ENCODE measurements around the gene TEAD2. TPM values are rescaled to one million over a fixed set of nuclear protein-coding genes. Genes with fewer than 3 reads are reported as not detected.

The TEAD2 gene
- total and polyA plus RNA-seq, 10 donors, result 5.8 to 24.7 (median 14.4) TPM

- H3K36me3 ChIP-seq, result no peaks in the 10 kb centered on the region
- peaks cover 0 to 44% (median 13%) of the 10 kb centered on the region in 6 donors for H3K4me1 ChIP-seq
- TF ChIP-seq POLR2AphosphoS5 (IDR thresholded peaks at IDR 0.05) (no peak), POLR2A (IDR thresholded peaks at IDR 0.05) (no peak), CTCF (IDR thresholded peaks at IDR 0.05 in 8 of 11, conservative IDR thresholded peaks at IDR 0.05 in 3 of 11) (no peak)
- WGBS, 5 donors, result 75 to 84% (median 78%) methylated on average over 26 of the region's 26 CpGs
- no peak for DNase-seq
- no peak overlapping the region for H3K4me3 ChIP-seq
- no peaks in the 10 kb centered on the region for H3K9me3 ChIP-seq
- H3K27me3 ChIP-seq (replicated peaks in 1 of 7), result peaks cover 0 to 19% (median 0%) of the 10 kb centered on the region in 7 donors
- intact Hi-C loops (cut with DNase I; ENCODE audit: low total_unique reads), result no loop called here
- peak overlapping the region in 5 of 8 donors; percentile 36 to 71 (median 60) for H3K27ac ChIP-seq
Measured at GRCh38 chr19:49390131-49390928, 28.1 kb upstream of the TEAD2 start.

GRCh38 chr19:49389406-49389805 is 27.2 kb upstream of the TEAD2 start:
- peaks cover 0 to 44% (median 13%) of the 10 kb centered on the region in 6 donors for H3K4me1 ChIP-seq
- no peak for DNase-seq
- intact Hi-C loops (cut with DNase I; ENCODE audit: low total_unique reads), result no loop called here
- H3K4me3 ChIP-seq, result no peak overlapping the region
- no peaks in the 10 kb centered on the region for H3K36me3 ChIP-seq
- TF ChIP-seq POLR2AphosphoS5 (IDR thresholded peaks at IDR 0.05), result no peak
- no peak for TF ChIP-seq CTCF (IDR thresholded peaks at IDR 0.05 in 8 of 11, conservative IDR thresholded peaks at IDR 0.05 in 3 of 11)
- TF ChIP-seq POLR2A (IDR thresholded peaks at IDR 0.05), result no peak
- H3K9me3 ChIP-seq, result no peaks in the 10 kb centered on the region
- WGBS, 5 donors, result 91 to 95% (median 92%) methylated on average over 15 to 20 of the region's 20 CpGs
- H3K27ac ChIP-seq, result no peak overlapping the region
- peaks cover 0 to 14% (median 0%) of the 10 kb centered on the region in 7 donors for H3K27me3 ChIP-seq (replicated peaks in 1 of 7)

- TF ChIP-seq POLR2A (IDR thresholded peaks at IDR 0.05) (no peak), CTCF (IDR thresholded peaks at IDR 0.05 in 8 of 11, conservative IDR thresholded peaks at IDR 0.05 in 3 of 11) (no peak), POLR2AphosphoS5 (IDR thresholded peaks at IDR 0.05) (peak; percentile 47 to 80 (median 77))
- H3K9me3 ChIP-seq, result peaks cover 0 to 5% (median under 1%) of the 10 kb centered on the region in 8 donors
- peak; percentile 95 for DNase-seq
- H3K36me3 ChIP-seq, result no peaks in the 10 kb centered on the region
- H3K27me3 ChIP-seq (replicated peaks in 1 of 7), result peaks cover 0 to 7% (median 0%) of the 10 kb centered on the region in 7 donors
- WGBS, 5 donors, result 31 to 59% (median 50%) methylated on average over 10 to 40 of the region's 40 CpGs
- peaks cover 0 to 44% (median 13%) of the 10 kb centered on the region in 6 donors for H3K4me1 ChIP-seq
- intact Hi-C loops (cut with DNase I; ENCODE audit: low total_unique reads), result no loop called here
- H3K4me3 ChIP-seq, result peak within 1 kb of the TSS in 5 of 8 donors; percentile 9 to 47 (median 18)
- H3K27ac ChIP-seq, result peak within 1 kb of the TSS in 4 of 8 donors; percentile 22 to 72 (median 49)
Measured at GRCh38 chr19:49387936-49388372, 25.7 kb upstream of the TEAD2 start, which contains the start of gene KASH5. TSS of gene KASH5 (plus strand) at chr19:49388249. CDS start at chr19:49390884, 2,635 bp downstream.

GRCh38 chr19:49383599-49383998 is 21.4 kb upstream of the TEAD2 start:
- Histone ChIP-seq H3K36me3 (no peaks in the 10 kb centered on the region), H3K9me3 (peaks cover 0 to 19% (median 11%) of the 10 kb centered on the region in 8 donors), H3K4me3 (no peak overlapping the region), H3K27ac (no peak overlapping the region), H3K4me1 (peaks cover 0 to 16% (median 1%) of the 10 kb centered on the region in 6 donors), H3K27me3 (replicated peaks in 1 of 7) (peaks cover 0 to 7% (median 0%) of the 10 kb centered on the region in 7 donors)
- TF ChIP-seq POLR2AphosphoS5 (IDR thresholded peaks at IDR 0.05) (no peak), POLR2A (IDR thresholded peaks at IDR 0.05) (no peak), CTCF (IDR thresholded peaks at IDR 0.05 in 8 of 11, conservative IDR thresholded peaks at IDR 0.05 in 3 of 11) (no peak)
- WGBS, 5 donors, result 42 to 100% (median 53%) methylated on average over 1 of the region's 1 CpG
- DNase-seq, result no peak
- intact Hi-C loops (cut with DNase I; ENCODE audit: low total_unique reads), result no loop called here
